ENCODE data around the gene GREB1. TPM values are rescaled to one million over a fixed set of nuclear protein-coding genes. Genes with fewer than 3 reads are reported as not detected.

Gene GREB1
- total RNA-seq, 1 experiment from 2014 or later = 6.2 TPM

- no peak for ATAC-seq
- no peak overlapping the region for H3K27ac ChIP-seq (ENCODE audit: low read depth, low read length)
- TF ChIP-seq ZFX (IDR thresholded peaks at IDR 0.05) (no peak), CEBPB (IDR thresholded peaks at IDR 0.05; ENCODE audit: low read depth) (no peak), TCF7L2 (IDR thresholded peaks at IDR 0.05; ENCODE audit: borderline replicate concordance, extremely low read depth, insufficient read depth, insufficient read length) (no peak), EZH2phosphoT487 (IDR thresholded peaks at IDR 0.05; ENCODE audit: borderline replicate concordance) (no peak), SIN3A (IDR thresholded peaks at IDR 0.05; ENCODE audit: low read depth) (no peak), POLR2A (IDR thresholded peaks at IDR 0.05; ENCODE audit: borderline replicate concordance, extremely low read depth, insufficient read depth, insufficient read length) (no peak), ZNF274 (IDR thresholded peaks at IDR 0.05; ENCODE audit: low read depth, low read length) (no peak), SRF (IDR thresholded peaks at IDR 0.05; ENCODE audit: low read depth) (no peak), SP1 (IDR thresholded peaks at IDR 0.05; ENCODE audit: low read depth) (no peak), POLR2AphosphoS5 (IDR thresholded peaks at IDR 0.05; ENCODE audit: low read depth, low read length) (no peak), CBX3 (IDR thresholded peaks at IDR 0.05; ENCODE audit: low read depth) (no peak), REST (IDR thresholded peaks at IDR 0.05; ENCODE audit: low read depth) (no peak), EGR1 (IDR thresholded peaks at IDR 0.05; ENCODE audit: low read depth) (no peak), RAD21 (IDR thresholded peaks at IDR 0.05; ENCODE audit: low read depth) (no peak)
- H3K9ac ChIP-seq (ENCODE audit: low read length) = no peak overlapping the region
- no peaks in the 10 kb centered on the region; the same call in 1 of the 2 replicates for H3K27me3 ChIP-seq (ENCODE audit: insufficient read depth, low read length)
- DNase-seq (ENCODE audit: low read depth, low spot score) = no peak
- ChIA-PET CTCF (no interaction called here), RAD21 (ENCODE audit: low non-redundant PET in 1 of 2, low total read pairs in 2 of 2, uncharacterized antibody in 2 of 2, unreplicated experiment in 2 of 2) (no interaction called here), POLR2A (no interaction called here)
- no peak overlapping the region for H2AFZ ChIP-seq (ENCODE audit: low read depth, low read length, poor library complexity, severe bottlenecking)
- H3K36me3 ChIP-seq (ENCODE audit: control insufficient read depth in 1 of 2, insufficient read depth in 2 of 2, low read length in 2 of 2) = no peaks in the 10 kb centered on the region
- no peak overlapping the region for H3K4me2 ChIP-seq (ENCODE audit: low read length)
- H3K79me2 ChIP-seq (ENCODE audit: insufficient read depth, low read length) = no peaks in the 10 kb centered on the region
- H3K4me3 ChIP-seq (replicated peaks in 1 of 2; ENCODE audit: low read depth in 1 of 2, low read length in 2 of 2) = no peak overlapping the region
- H4K20me1 ChIP-seq (ENCODE audit: insufficient read depth) = no peaks in the 10 kb centered on the region
- H3K4me1 ChIP-seq (ENCODE audit: control insufficient read depth in 1 of 2, insufficient read depth in 2 of 2, low read length in 2 of 2) = no peaks in the 10 kb centered on the region
- H3K9me3 ChIP-seq (ENCODE audit: control insufficient read depth in 1 of 2, insufficient read depth in 1 of 2, low read depth in 1 of 2, low read length in 2 of 2) = peaks cover 0 to 10% of the 10 kb centered on the region in 2 experiments; a peak in 2 of 4 replicates
- BruUV-seq (replicated peaks) = no TSS peak
- no peaks in the 10 kb centered on the region for H3K9me2 ChIP-seq (ENCODE audit: insufficient read depth)
- intact Hi-C loops (cut with micrococcal nuclease) = no loop called here
Measured at GRCh38 chr2:11661891-11662435, 128.1 kb downstream of the GREB1 start.
